ENCODE data around the gene KIF21A. TPM values are rescaled to one million over a fixed set of nuclear protein-coding genes. Genes with fewer than 3 reads are reported as not detected.

KIF21A gene
- total RNA-seq, 2 experiments from 2014 or later, result 1.1 TPM; not detected in 1

GRCh38 chr12:39441189-39441962 is 1.5 kb downstream of the KIF21A start:
- H3K9me2 ChIP-seq (ENCODE audit: insufficient read depth, low read length), result no peaks in the 10 kb centered on the region
- TF ChIP-seq EZH2phosphoT487 (IDR thresholded peaks at IDR 0.05; ENCODE audit: borderline replicate concordance, low read depth, low read length) (no peak), CTCF (conservative IDR thresholded peaks at IDR 0.05; ENCODE audit: low read length) (no peak)
- H2AFZ ChIP-seq (ENCODE audit: low read length), result no peak overlapping the region
- peak overlapping the region; percentile 36; the same call in 1 of the 2 replicates for H3K4me2 ChIP-seq (ENCODE audit: low read length)
- no peaks in the 10 kb centered on the region for H3K79me2 ChIP-seq (ENCODE audit: insufficient read depth, low read depth, low read length)
- no peak overlapping the region for H3K27ac ChIP-seq (ENCODE audit: low read depth, low read length, poor library complexity, severe bottlenecking)
- no peaks in the 10 kb centered on the region for H3K9me3 ChIP-seq (ENCODE audit: low read length)
- H3K4me1 ChIP-seq (ENCODE audit: insufficient read depth, low read length, poor library complexity, severe bottlenecking), result no peaks in the 10 kb centered on the region
- H3K36me3 ChIP-seq (ENCODE audit: insufficient read depth, low read length), result no peaks in the 10 kb centered on the region
- CTCF ChIA-PET (ENCODE audit: unreplicated experiment), result no interaction called here
- no peaks in the 10 kb centered on the region for H4K20me1 ChIP-seq (ENCODE audit: insufficient read depth, low read length)
- no TSS peak for BruUV-seq (replicated peaks)
- intact Hi-C loops (cut with micrococcal nuclease; ENCODE audit: unreplicated experiment), result no loop called here
- no peak for DNase-seq (ENCODE audit: low spot score)
- H3K4me3 ChIP-seq (ENCODE audit: low read depth, low read length, poor library complexity, severe bottlenecking), result no peak overlapping the region
- POLR2A ChIA-PET, result no interaction called here

GRCh38 chr12:39440781-39441180 is 2.1 kb downstream of the KIF21A start:
- H4K20me1 ChIP-seq (ENCODE audit: insufficient read depth, low read length), result no peaks in the 10 kb centered on the region
- CTCF ChIA-PET (ENCODE audit: unreplicated experiment), result no interaction called here
- no peaks in the 10 kb centered on the region for H3K36me3 ChIP-seq (ENCODE audit: insufficient read depth, low read length)
- no peaks in the 10 kb centered on the region for H3K9me3 ChIP-seq (ENCODE audit: low read length)
- H3K27ac ChIP-seq (ENCODE audit: low read depth, low read length, poor library complexity, severe bottlenecking), result no peak overlapping the region
- no peak for TF ChIP-seq CTCF (conservative IDR thresholded peaks at IDR 0.05; ENCODE audit: low read length)
- H3K4me1 ChIP-seq (ENCODE audit: insufficient read depth, low read length, poor library complexity, severe bottlenecking), result no peaks in the 10 kb centered on the region
- BruUV-seq (replicated peaks), result no TSS peak
- DNase-seq (ENCODE audit: low spot score), result no peak
- no peaks in the 10 kb centered on the region for H3K79me2 ChIP-seq (ENCODE audit: insufficient read depth, low read depth, low read length)
- H3K4me3 ChIP-seq (ENCODE audit: low read depth, low read length, poor library complexity, severe bottlenecking), result no peak overlapping the region
- H3K4me2 ChIP-seq (ENCODE audit: low read length), result no peak overlapping the region; the same call in 1 of the 2 replicates
- intact Hi-C loops (cut with micrococcal nuclease; ENCODE audit: unreplicated experiment), result no loop called here
- H3K9me2 ChIP-seq (ENCODE audit: insufficient read depth, low read length), result no peaks in the 10 kb centered on the region
- H2AFZ ChIP-seq (ENCODE audit: low read length), result no peak overlapping the region
- POLR2A ChIA-PET, result no interaction called here

GRCh38 chr12:39440101-39440500 is 2.8 kb downstream of the KIF21A start:
- Histone ChIP-seq H3K4me1 (ENCODE audit: insufficient read depth, low read length, poor library complexity, severe bottlenecking) (no peaks in the 10 kb centered on the region), H2AFZ (ENCODE audit: low read length) (no peak overlapping the region), H3K27ac (ENCODE audit: low read depth, low read length, poor library complexity, severe bottlenecking) (no peak overlapping the region), H3K9me3 (ENCODE audit: low read length) (no peaks in the 10 kb centered on the region), H3K36me3 (ENCODE audit: insufficient read depth, low read length) (no peaks in the 10 kb centered on the region), H3K4me3 (ENCODE audit: low read depth, low read length, poor library complexity, severe bottlenecking) (no peak overlapping the region), H3K79me2 (ENCODE audit: insufficient read depth, low read depth, low read length) (no peaks in the 10 kb centered on the region), H3K9me2 (ENCODE audit: insufficient read depth, low read length) (no peaks in the 10 kb centered on the region), H3K4me2 (ENCODE audit: low read length) (no peak overlapping the region), H4K20me1 (ENCODE audit: insufficient read depth, low read length) (no peaks in the 10 kb centered on the region)
- POLR2A ChIA-PET, result no interaction called here
- no peak for DNase-seq (ENCODE audit: low spot score)
- intact Hi-C loops (cut with micrococcal nuclease; ENCODE audit: unreplicated experiment), result no loop called here
- BruUV-seq (replicated peaks), result no TSS peak
- CTCF ChIA-PET (ENCODE audit: unreplicated experiment), result no interaction called here
- TF ChIP-seq CTCF (conservative IDR thresholded peaks at IDR 0.05; ENCODE audit: low read length) (no peak), EZH2phosphoT487 (IDR thresholded peaks at IDR 0.05; ENCODE audit: borderline replicate concordance, low read depth, low read length) (no peak)

All from OCI-LY7 (cell line).